Chondrocyte (in vitro differentiated cells): ENCODE data around the gene TCERG1L. TPM values are rescaled to one million over a fixed set of nuclear protein-coding genes. Genes with fewer than 3 reads are reported as not detected.
"Not testable (repeated sequence)": the region's sequence is repeated elsewhere in the genome, so short reads cannot be mapped to it uniquely, and the experiment has no call there.

ENCODE experiments used
- DNase-seq: peaks from one replicate; pipeline ENCODE4 v3.0.0; 2021; ENCODE audit warnings: mixed read lengths, low spot score
- H3K27ac Mint-ChIP-seq: one replicate; pipeline ENCODE4 v1.8.0; 2021; ENCODE audit warnings: mild to moderate bottlenecking, moderate library complexity, mixed read lengths; ENCODE audit not compliant: unreplicated experiment
- H3K27me3 Mint-ChIP-seq: 2 replicates; pipeline ENCODE4 v1.8.0; 2021; ENCODE audit warnings: low read depth, mixed read lengths
- H3K36me3 Mint-ChIP-seq: 2 replicates; pipeline ENCODE4 v1.8.0; 2021; ENCODE audit warnings: low read depth, mixed read lengths
- H3K4me1 Mint-ChIP-seq: 2 replicates; pipeline ENCODE4 v1.8.0; 2021; ENCODE audit warnings: low read depth, mild to moderate bottlenecking, mixed read lengths
- H3K4me3 Mint-ChIP-seq: one replicate; pipeline ENCODE4 v1.8.0; 2021; ENCODE audit warnings: mild to moderate bottlenecking, moderate library complexity, mixed read lengths; ENCODE audit not compliant: unreplicated experiment
- H3K9me3 Mint-ChIP-seq: 2 replicates; pipeline ENCODE4 v1.8.0; 2021; ENCODE audit warnings: low read depth, mixed read lengths
- total RNA-seq: library from RNA; stranded (reverse); gene quantifications from 3 replicates; pipeline ENCODE4 v1.2.1, GENCODE V29; 2021
- TF ChIP-seq, protein P1 (sequence below): fragments of 200-600 bp; sonication (generic); IDR thresholded peaks from 2 replicates; pipeline ENCODE4 v1.5.0; 2021; ENCODE audit warnings: antibody characterized with exemption, mild to moderate bottlenecking, moderate library complexity

TCERG1L gene
- total RNA-seq, 1 donor from 2014 or later, result not detected

DNA sequence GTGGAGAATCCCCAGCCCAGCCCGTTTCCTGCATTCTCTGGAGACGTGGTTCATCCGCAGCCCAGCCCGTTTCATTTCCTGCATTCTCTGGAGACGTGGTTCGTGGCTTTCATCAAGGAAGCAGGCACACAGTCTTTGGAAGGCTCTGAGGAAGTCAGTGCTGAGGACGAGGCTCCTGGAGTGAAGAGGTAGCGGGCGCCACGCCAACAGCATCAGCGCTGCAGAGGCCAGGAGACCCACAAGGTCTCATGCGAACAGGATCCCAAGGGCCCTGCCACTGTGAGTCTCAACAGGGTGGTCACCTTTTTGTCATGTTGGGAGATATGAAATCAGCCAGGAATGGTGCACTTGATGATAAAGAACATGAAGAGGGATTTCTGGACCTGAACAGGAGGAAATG, 12.4 kb upstream of the TCERG1L start:
- DNase-seq, result no peak
- H3K4me1 Mint-ChIP-seq, result no peaks in the 10 kb centered on the region
- TF ChIP-seq, protein P1, sequence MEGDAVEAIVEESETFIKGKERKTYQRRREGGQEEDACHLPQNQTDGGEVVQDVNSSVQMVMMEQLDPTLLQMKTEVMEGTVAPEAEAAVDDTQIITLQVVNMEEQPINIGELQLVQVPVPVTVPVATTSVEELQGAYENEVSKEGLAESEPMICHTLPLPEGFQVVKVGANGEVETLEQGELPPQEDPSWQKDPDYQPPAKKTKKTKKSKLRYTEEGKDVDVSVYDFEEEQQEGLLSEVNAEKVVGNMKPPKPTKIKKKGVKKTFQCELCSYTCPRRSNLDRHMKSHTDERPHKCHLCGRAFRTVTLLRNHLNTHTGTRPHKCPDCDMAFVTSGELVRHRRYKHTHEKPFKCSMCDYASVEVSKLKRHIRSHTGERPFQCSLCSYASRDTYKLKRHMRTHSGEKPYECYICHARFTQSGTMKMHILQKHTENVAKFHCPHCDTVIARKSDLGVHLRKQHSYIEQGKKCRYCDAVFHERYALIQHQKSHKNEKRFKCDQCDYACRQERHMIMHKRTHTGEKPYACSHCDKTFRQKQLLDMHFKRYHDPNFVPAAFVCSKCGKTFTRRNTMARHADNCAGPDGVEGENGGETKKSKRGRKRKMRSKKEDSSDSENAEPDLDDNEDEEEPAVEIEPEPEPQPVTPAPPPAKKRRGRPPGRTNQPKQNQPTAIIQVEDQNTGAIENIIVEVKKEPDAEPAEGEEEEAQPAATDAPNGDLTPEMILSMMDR, result no peak
- H3K27me3 Mint-ChIP-seq, result peaks cover 13% of the 10 kb centered on the region
- no peaks in the 10 kb centered on the region for H3K36me3 Mint-ChIP-seq
- H3K4me3 Mint-ChIP-seq, result no peak overlapping the region
- H3K9me3 Mint-ChIP-seq, result no peaks in the 10 kb centered on the region
- H3K27ac Mint-ChIP-seq, result no peak overlapping the region

DNA sequence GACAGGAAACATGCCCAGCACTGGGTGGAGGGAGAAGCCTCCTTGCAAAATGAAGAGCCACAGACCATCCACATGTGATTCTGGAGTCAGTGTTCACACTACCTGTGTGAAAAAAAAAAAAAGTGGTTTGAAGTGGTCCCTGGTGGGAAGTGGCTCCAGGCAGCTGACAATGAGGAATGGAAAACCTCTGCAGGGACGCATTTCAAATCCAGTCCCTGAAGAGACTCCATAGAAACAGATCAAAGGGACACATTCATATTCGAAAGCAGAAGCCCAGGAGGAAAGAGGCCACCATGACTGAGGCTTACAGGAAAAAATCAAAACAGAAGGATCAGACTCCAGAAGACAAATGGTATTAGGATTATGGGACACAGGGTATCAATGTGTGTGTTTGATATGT, 11.5 kb upstream of the TCERG1L start:
- Mint-ChIP-seq H3K27ac (no peak overlapping the region), H3K36me3 (no peaks in the 10 kb centered on the region), H3K9me3 (no peaks in the 10 kb centered on the region), H3K27me3 (peaks cover 13% of the 10 kb centered on the region), H3K4me3 (no peak overlapping the region), H3K4me1 (no peaks in the 10 kb centered on the region)
- DNase-seq, result no peak
- TF ChIP-seq, protein P1, result no peak

GRCh38 chr10:131322575-131322974, 11.1 kb upstream of the TCERG1L start:
- H3K36me3 Mint-ChIP-seq, H3K4me3 Mint-ChIP-seq, H3K9me3 Mint-ChIP-seq, H3K27ac Mint-ChIP-seq, H3K4me1 Mint-ChIP-seq: not testable (repeated sequence)
- H3K27me3 Mint-ChIP-seq, result peaks cover 13% of the 10 kb centered on the region
- DNase-seq, result peak; percentile 82

DNA sequence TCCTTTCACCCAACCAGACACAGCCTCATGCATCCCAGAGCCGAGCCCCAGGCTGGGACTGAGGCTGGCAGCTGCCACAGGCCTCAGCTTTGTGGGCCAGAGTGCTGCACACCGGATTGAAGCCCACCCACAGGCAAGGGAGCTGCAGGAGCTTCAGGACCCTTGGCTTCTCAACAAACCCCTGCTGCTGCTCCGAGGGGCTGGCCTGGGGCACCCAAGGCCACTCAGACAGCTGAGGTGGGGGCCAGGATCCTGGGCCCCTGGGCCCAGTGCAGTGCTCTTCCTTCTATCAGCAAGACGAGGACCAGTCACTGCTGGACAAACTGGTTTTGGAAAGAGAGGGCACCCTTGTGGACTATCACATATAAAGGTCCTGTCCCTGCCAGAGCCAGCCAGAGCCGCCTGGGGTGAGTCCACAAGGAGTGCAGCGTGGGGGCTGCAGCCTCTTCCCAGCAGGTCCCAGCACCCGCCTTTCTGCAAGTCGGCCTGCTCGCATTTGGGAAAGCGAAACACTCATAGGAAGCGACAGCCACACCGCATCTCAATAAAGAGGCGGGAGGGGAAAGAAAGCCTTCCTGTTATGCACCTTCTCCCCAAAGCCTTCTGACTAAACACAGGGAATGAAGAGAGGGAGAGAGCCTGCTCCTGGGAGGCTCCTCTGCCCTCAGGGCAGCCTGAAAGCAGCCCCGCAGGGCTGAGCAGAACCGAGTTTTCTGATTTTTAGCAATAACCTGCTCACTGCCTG, 9.5 kb upstream of the TCERG1L start:
- H3K27ac Mint-ChIP-seq, result no peak overlapping the region
- H3K4me3 Mint-ChIP-seq, result no peak overlapping the region
- no peaks in the 10 kb centered on the region for H3K4me1 Mint-ChIP-seq
- H3K27me3 Mint-ChIP-seq, result peaks cover 16% of the 10 kb centered on the region
- peak; percentile 68 for DNase-seq
- H3K9me3 Mint-ChIP-seq, result no peaks in the 10 kb centered on the region
- TF ChIP-seq, protein P1, result no peak
- no peaks in the 10 kb centered on the region for H3K36me3 Mint-ChIP-seq

GRCh38 chr10:131318814-131319213, 7.3 kb upstream of the TCERG1L start:
- H3K4me3 Mint-ChIP-seq, result no peak overlapping the region
- peaks cover 25% of the 10 kb centered on the region for H3K27me3 Mint-ChIP-seq
- no peaks in the 10 kb centered on the region for H3K36me3 Mint-ChIP-seq
- H3K27ac Mint-ChIP-seq, result no peak overlapping the region
- no peak for DNase-seq
- H3K4me1 Mint-ChIP-seq, result no peaks in the 10 kb centered on the region
- TF ChIP-seq, protein P1, result no peak
- H3K9me3 Mint-ChIP-seq, result no peaks in the 10 kb centered on the region

- no peak overlapping the region for H3K4me3 Mint-ChIP-seq
- H3K9me3 Mint-ChIP-seq, result no peaks in the 10 kb centered on the region
- DNase-seq, result no peak
- H3K4me1 Mint-ChIP-seq, result no peaks in the 10 kb centered on the region
- H3K27ac Mint-ChIP-seq, result no peak overlapping the region
- H3K27me3 Mint-ChIP-seq, result peaks cover 27% of the 10 kb centered on the region
- no peaks in the 10 kb centered on the region for H3K36me3 Mint-ChIP-seq
- TF ChIP-seq, protein P1, result no peak
These were observed 6.8 kb upstream of the TCERG1L start for GRCh38 chr10:131318291-131318690.
